ENCODE measurements around the gene ANKRD22.

Gene ANKRD22

DNA sequence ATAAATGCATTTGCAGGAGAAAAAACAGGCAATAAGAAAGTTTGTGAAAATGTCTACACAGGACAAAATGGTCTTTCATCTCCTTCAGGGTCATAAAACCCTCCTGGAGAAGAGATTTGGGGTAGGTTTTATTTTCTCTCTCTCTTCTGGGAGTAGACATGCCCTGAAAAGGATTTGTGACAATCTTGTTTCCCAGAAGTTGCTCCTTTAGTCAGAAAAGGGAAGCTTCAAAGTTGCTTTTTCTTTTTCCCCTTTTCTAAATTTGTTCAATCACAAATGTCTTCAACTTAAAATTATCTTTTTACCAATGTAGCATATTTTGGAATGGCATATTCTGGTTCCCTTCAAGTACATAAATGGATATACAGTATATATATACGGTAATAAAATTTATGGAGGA lies 9.4 kb upstream of the ANKRD22 start:
- Histone ChIP-seq H3K27ac (peak overlapping the region; percentile 56), H3K9me3 (no peaks in the 10 kb centered on the region), H3K27me3 (no peaks in the 10 kb centered on the region), H3K4me1 (ENCODE audit: control insufficient read depth in 1 of 2, insufficient read depth in 1 of 2, low read depth in 1 of 2, low read length in 1 of 2) (peaks cover 29 to 53% of the 10 kb centered on the region in 2 experiments), H3K36me3 (no peaks in the 10 kb centered on the region), H3K4me3 (ENCODE audit: low read depth in 1 of 2, low read length in 1 of 2) (no peak overlapping the region)
- TF ChIP-seq, protein P1, sequence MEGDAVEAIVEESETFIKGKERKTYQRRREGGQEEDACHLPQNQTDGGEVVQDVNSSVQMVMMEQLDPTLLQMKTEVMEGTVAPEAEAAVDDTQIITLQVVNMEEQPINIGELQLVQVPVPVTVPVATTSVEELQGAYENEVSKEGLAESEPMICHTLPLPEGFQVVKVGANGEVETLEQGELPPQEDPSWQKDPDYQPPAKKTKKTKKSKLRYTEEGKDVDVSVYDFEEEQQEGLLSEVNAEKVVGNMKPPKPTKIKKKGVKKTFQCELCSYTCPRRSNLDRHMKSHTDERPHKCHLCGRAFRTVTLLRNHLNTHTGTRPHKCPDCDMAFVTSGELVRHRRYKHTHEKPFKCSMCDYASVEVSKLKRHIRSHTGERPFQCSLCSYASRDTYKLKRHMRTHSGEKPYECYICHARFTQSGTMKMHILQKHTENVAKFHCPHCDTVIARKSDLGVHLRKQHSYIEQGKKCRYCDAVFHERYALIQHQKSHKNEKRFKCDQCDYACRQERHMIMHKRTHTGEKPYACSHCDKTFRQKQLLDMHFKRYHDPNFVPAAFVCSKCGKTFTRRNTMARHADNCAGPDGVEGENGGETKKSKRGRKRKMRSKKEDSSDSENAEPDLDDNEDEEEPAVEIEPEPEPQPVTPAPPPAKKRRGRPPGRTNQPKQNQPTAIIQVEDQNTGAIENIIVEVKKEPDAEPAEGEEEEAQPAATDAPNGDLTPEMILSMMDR (IDR thresholded peaks at IDR 0.05) = no peak

DNA sequence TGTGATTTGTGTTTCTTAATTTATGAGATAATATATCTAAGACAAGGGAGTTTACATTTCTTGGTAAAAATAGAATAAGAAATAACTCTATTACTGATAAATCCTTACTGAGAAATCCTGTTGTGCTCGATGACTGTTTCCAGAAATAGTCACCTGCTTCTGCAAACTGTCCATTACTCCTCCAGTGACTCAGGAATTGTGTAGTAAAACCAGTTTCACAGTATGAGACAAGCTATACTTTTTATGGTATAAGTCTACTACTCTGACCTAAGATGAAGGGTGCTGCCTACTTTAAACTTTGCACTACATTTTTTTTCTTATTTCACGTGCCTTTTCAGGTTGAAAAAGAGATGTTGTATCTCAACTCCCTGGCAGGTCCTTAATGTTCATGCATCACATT lies 6.8 kb upstream of the ANKRD22 start:
- TF ChIP-seq, protein P1 (IDR thresholded peaks at IDR 0.05) = no peak
- Histone ChIP-seq H3K4me1 (ENCODE audit: control insufficient read depth in 1 of 2, insufficient read depth in 1 of 2, low read depth in 1 of 2, low read length in 1 of 2) (peaks cover 47 to 56% of the 10 kb centered on the region in 2 experiments), H3K27ac (no peak overlapping the region), H3K9me3 (no peaks in the 10 kb centered on the region), H3K36me3 (no peaks in the 10 kb centered on the region), H3K4me3 (ENCODE audit: low read depth in 1 of 2, low read length in 1 of 2) (no peak overlapping the region), H3K27me3 (no peaks in the 10 kb centered on the region)

DNA sequence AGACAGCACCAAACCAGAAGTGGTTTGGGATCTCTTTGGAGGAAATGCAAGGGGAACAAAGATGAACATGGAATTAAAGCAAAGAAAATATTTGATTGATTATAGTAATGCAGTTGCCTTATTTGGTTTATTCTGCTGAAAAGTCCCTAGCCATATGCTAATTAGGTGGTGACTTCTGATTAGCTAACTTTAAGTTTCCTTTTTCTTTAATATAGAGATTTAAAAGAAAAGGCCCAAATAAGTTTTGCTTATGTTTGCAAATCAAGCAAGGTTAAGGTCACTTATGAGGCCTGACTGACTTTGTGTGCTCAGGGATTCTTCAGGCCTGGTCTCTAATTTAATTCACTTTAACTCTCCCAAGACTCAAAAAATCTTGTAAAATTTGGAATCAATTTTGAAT lies 6.2 kb upstream of the ANKRD22 start:
- TF ChIP-seq, protein P1 (IDR thresholded peaks at IDR 0.05) = no peak
- H3K27ac ChIP-seq = no peak overlapping the region
- peaks cover 54 to 62% of the 10 kb centered on the region in 2 experiments for H3K4me1 ChIP-seq (ENCODE audit: control insufficient read depth in 1 of 2, insufficient read depth in 1 of 2, low read depth in 1 of 2, low read length in 1 of 2)
- no peak overlapping the region for H3K4me3 ChIP-seq (ENCODE audit: low read depth in 1 of 2, low read length in 1 of 2)
- no peaks in the 10 kb centered on the region for H3K9me3 ChIP-seq
- H3K27me3 ChIP-seq = no peaks in the 10 kb centered on the region
- H3K36me3 ChIP-seq = no peaks in the 10 kb centered on the region

DNA sequence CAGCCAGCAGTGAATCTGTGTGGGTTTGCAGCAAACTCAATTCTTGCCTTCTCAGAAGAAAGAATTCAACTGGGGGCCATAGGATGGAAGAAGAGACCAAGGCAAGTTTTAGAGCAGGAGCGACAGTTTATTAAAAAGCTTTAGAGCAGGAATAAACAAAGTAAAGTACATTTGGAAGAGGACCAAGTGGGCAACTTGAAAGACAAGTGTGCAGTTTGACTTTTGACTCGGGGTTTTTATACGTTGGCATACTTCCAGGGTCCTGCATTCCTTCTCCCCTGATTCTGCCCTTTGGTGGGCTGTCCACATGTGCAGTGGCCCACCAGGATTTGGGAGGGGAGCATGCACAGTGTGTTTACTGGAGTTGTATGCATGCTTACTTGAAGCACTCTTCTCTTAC lies 3.0 kb upstream of the ANKRD22 start:
- Histone ChIP-seq H3K4me3 (ENCODE audit: low read depth in 1 of 2, low read length in 1 of 2) (no peak overlapping the region), H3K36me3 (no peaks in the 10 kb centered on the region), H3K27ac (peak overlapping the region; percentile 84), H3K4me1 (ENCODE audit: control insufficient read depth in 1 of 2, insufficient read depth in 1 of 2, low read depth in 1 of 2, low read length in 1 of 2) (peaks cover 67 to 73% of the 10 kb centered on the region in 2 experiments), H3K27me3 (no peaks in the 10 kb centered on the region), H3K9me3 (no peaks in the 10 kb centered on the region)
- TF ChIP-seq, protein P1 (IDR thresholded peaks at IDR 0.05) = no peak

DNA sequence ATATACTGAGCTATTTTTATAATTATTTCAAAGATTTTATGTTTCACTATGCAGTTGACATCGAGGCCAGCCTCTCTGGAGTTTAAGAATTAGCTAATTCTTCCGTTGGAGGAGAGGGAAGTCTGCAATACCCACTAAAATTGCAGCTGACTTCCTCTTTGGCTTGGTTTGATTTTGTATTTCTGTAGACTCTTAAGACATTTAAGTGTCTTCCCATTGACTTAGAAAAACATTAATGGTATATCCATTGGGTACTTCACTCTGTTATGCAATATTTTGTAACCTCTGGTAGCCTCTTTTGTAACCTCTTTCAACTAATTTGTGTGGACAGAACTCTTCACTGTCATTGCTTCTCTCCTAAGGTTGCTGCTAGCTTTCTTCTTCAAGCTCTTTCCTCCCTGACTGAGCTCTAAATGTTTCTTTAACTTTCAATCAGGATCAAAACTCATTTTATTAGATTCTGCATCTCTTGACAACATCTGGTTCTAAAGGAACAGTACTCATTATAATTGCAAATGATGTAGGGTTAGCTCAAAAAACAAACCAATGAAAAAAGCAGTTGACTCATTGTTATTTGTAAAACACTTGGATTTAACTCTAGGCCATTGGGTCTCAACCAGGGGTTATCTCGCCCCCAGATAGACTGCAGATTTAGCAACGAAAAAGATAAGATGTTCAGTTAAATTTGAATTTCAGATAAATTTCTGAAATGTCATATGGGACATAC lies 1.7 kb upstream of the ANKRD22 start:
- H3K4me3 ChIP-seq (ENCODE audit: low read depth in 1 of 2, low read length in 1 of 2) = peak overlapping the region; percentile 52 to 65
- no peaks in the 10 kb centered on the region for H3K36me3 ChIP-seq
- H3K27ac ChIP-seq = peak overlapping the region; percentile 84
- peaks cover 79 to 83% of the 10 kb centered on the region in 2 experiments for H3K4me1 ChIP-seq (ENCODE audit: control insufficient read depth in 1 of 2, insufficient read depth in 1 of 2, low read depth in 1 of 2, low read length in 1 of 2)
- TF ChIP-seq, protein P1 (IDR thresholded peaks at IDR 0.05) = no peak
- H3K9me3 ChIP-seq = no peaks in the 10 kb centered on the region
- no peaks in the 10 kb centered on the region for H3K27me3 ChIP-seq
